Peyer's patch (tissue), 4 donors: Measurements from ENCODE around the gene MOB4. TPM values are rescaled to one million over a fixed set of nuclear protein-coding genes. Genes with fewer than 3 reads are reported as not detected.

Experiments used
- DNase-seq, 3 donors: peaks; one replicate each; pipeline ENCODE4 v3.0.0-alpha.2; 2017 to 2019
- H3K27ac ChIP-seq, 4 donors: fragments of 200-600 bp; sonication (generic); one replicate each; pipeline ENCODE4 v1.5.1; 2016 to 2019
- H3K27me3 ChIP-seq, 2 donors: fragments of 200-600 bp; sonication (generic); one replicate each; pipeline ENCODE4 v1.5.1; 2019
- H3K36me3 ChIP-seq, 3 donors: fragments of 200-600 bp; sonication (generic); one replicate each; pipeline ENCODE4 v1.5.1; 2016 to 2019
- H3K4me1 ChIP-seq, 4 donors: fragments of 200-600 bp; sonication (generic); one replicate each; pipeline ENCODE4 v1.5.1; 2016 to 2019
- H3K4me3 ChIP-seq, 4 donors: fragments of 200-600 bp; sonication (generic); 1 replicate in 3 of 4; 2 replicates in 1 of 4; pipeline ENCODE4 v1.5.1; 2016 to 2019; ENCODE audit warnings: mild to moderate bottlenecking in 1 of 4
- H3K9me3 ChIP-seq, 4 donors: fragments of 200-600 bp; sonication (generic); one replicate each; pipeline ENCODE4 v1.5.1; 2016 to 2019; ENCODE audit warnings: mild to moderate bottlenecking in 1 of 4
- CTCF ChIP-seq, 6 experiments: fragments of 450-650 bp in 4 of 6; fragments of 200-600 bp in 2 of 6; sonication (generic) in 1 of 6; IDR thresholded peaks; one replicate each; pipeline ENCODE4 v1.5.1; 2017 to 2019; ENCODE audit warnings: antibody characterized with exemption in 6 of 6, mild to moderate bottlenecking in 3 of 6, moderate library complexity in 1 of 6
- POLR2A ChIP-seq, 2 donors: fragments of 450-650 bp; IDR thresholded peaks; one replicate each; pipeline ENCODE4 v1.5.1; 2017; ENCODE audit warnings: antibody characterized with exemption in 2 of 2, mild to moderate bottlenecking in 2 of 2, moderate library complexity in 2 of 2
- total RNA-seq, 4 donors: library from RNA; depleted of rRNA; stranded (reverse); fragments of >200 nt; gene quantifications; one replicate each; pipeline ENCODE4 v1.1.0, GENCODE V29; 2016

Gene MOB4
- total RNA-seq, 4 donors from 2014 or later: 11.0 to 36.3 (median 20.5) TPM

- no peak for DNase-seq
- H3K36me3 ChIP-seq: peaks cover 0 to 13% (median 0%) of the 10 kb centered on the region in 3 donors
- no peak overlapping the region for H3K4me3 ChIP-seq
- TF ChIP-seq CTCF (IDR thresholded peaks at IDR 0.05) (no peak), POLR2A (IDR thresholded peaks at IDR 0.05) (no peak)
- no peak overlapping the region for H3K27ac ChIP-seq
- H3K4me1 ChIP-seq: peaks cover 0 to 16% (median 8%) of the 10 kb centered on the region in 4 donors
- no peaks in the 10 kb centered on the region for H3K27me3 ChIP-seq
- H3K9me3 ChIP-seq: no peaks in the 10 kb centered on the region
Measured at GRCh38 chr2:197504000-197504399, 11.9 kb upstream of the MOB4 start.

DNA sequence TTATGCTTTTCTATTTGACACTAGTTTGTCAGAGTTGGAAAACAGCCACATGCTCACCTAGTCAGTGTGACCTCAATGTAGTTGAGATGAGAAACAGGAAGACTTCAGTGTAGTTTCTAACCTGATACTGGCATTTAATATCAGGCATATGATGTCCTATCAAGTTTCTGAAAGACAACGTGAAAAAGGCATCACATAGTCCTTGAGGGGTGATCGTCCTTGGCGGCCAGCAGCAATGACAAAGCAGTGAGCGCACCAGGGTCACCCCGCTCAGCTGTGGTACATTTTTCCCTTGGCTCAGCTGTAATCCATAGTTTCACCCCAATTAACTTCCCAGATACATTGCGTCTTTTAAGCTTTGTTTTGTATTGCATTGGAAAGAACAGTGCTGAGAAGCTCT is 11.4 kb upstream of the MOB4 start:
- peaks cover 0 to 13% (median 0%) of the 10 kb centered on the region in 3 donors for H3K36me3 ChIP-seq
- no peaks in the 10 kb centered on the region for H3K9me3 ChIP-seq
- H3K27ac ChIP-seq: no peak overlapping the region
- DNase-seq: no peak
- H3K27me3 ChIP-seq: no peaks in the 10 kb centered on the region
- no peak for TF ChIP-seq POLR2A (IDR thresholded peaks at IDR 0.05)
- peaks cover 0 to 16% (median 8%) of the 10 kb centered on the region in 4 donors for H3K4me1 ChIP-seq
- H3K4me3 ChIP-seq: no peak overlapping the region

GRCh38 chr2:197506658-197507057 is 9.2 kb upstream of the MOB4 start:
- H3K27me3 ChIP-seq: no peaks in the 10 kb centered on the region
- no peak for DNase-seq
- no peaks in the 10 kb centered on the region for H3K9me3 ChIP-seq
- H3K27ac ChIP-seq: no peak overlapping the region
- H3K4me3 ChIP-seq: no peak overlapping the region
- TF ChIP-seq POLR2A (IDR thresholded peaks at IDR 0.05) (no peak), CTCF (IDR thresholded peaks at IDR 0.05) (no peak)
- peaks cover 0 to 11% (median 5%) of the 10 kb centered on the region in 4 donors for H3K4me1 ChIP-seq
- peaks cover 0 to 13% (median 0%) of the 10 kb centered on the region in 3 donors for H3K36me3 ChIP-seq

- DNase-seq: no peak
- Histone ChIP-seq H3K36me3 (no peaks in the 10 kb centered on the region), H3K4me3 (no peak overlapping the region), H3K27me3 (no peaks in the 10 kb centered on the region), H3K9me3 (no peaks in the 10 kb centered on the region), H3K4me1 (peaks cover 0 to 7% (median 5%) of the 10 kb centered on the region in 4 donors), H3K27ac (peak overlapping the region in 1 of 4 donors; percentile 97)
- TF ChIP-seq CTCF (IDR thresholded peaks at IDR 0.05): no peak
- no peak for TF ChIP-seq POLR2A (IDR thresholded peaks at IDR 0.05)
Measured at GRCh38 chr2:197513915-197514314, 2.0 kb upstream of the MOB4 start.

- no peaks in the 10 kb centered on the region for H3K36me3 ChIP-seq
- peaks cover 0 to 7% (median 5%) of the 10 kb centered on the region in 4 donors for H3K4me1 ChIP-seq
- no peak for DNase-seq
- peak overlapping the region; percentile 91 to 97 (median 93) for H3K27ac ChIP-seq
- H3K27me3 ChIP-seq: no peaks in the 10 kb centered on the region
- TF ChIP-seq POLR2A (IDR thresholded peaks at IDR 0.05) (no peak), CTCF (IDR thresholded peaks at IDR 0.05) (no peak)
- H3K9me3 ChIP-seq: no peaks in the 10 kb centered on the region
- peak overlapping the region; percentile 66 to 92 (median 88) for H3K4me3 ChIP-seq
Measured at GRCh38 chr2:197514754-197515153, 1.1 kb upstream of the MOB4 start.

DNA sequence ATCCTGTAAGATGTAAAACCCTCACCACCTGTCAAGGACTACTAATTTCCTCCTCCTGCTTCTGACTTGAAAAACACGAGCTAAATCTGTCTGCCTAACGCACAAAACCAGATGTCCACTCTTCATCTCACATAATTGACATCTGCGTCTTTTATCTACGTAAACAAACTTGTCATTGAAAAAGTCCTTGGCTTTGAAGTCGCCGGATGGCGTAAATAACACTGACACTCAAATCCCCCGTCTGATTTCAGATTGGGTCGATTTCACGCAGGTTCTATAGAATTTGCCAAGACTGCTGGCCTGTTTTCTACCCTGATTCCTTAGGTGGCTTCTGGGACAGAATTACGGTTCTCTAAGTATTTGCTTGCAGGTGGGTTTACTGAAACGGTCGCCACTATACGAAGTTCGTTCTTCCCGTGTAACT is 539 bp upstream of the MOB4 start:
- no peak for TF ChIP-seq CTCF (IDR thresholded peaks at IDR 0.05)
- no peak for TF ChIP-seq POLR2A (IDR thresholded peaks at IDR 0.05)
- Histone ChIP-seq H3K4me3 (peak overlapping the region; percentile 66 to 92 (median 88)), H3K4me1 (peaks cover 0 to 7% (median 5%) of the 10 kb centered on the region in 4 donors), H3K36me3 (no peaks in the 10 kb centered on the region), H3K27me3 (no peaks in the 10 kb centered on the region), H3K9me3 (no peaks in the 10 kb centered on the region), H3K27ac (peak overlapping the region; percentile 91 to 97 (median 93))
- DNase-seq: no peak
